Activated CD8-positive, alpha-beta T cell treated with anti-CD3 and anti-CD28 coated beads for 36 hours (primary cell): ENCODE data around the gene TYRO3. TPM values are rescaled to one million over a fixed set of nuclear protein-coding genes. Genes with fewer than 3 reads are reported as not detected.

Source experiments
- ATAC-seq: fragments of 200-7000 bp; cut with Tn5 transposase; one replicate; pipeline ENCODE4 v1.10.0; 2021; ENCODE audit warnings: mild to moderate bottlenecking, moderate library complexity
- CTCF ChIA-PET: fragments of 350-600 bp; sonication (Branson Sonifier 250); formaldehyde crosslinking; loops from one replicate; lab custom pipeline; 2021; ENCODE audit warnings: antibody characterized with exemption; lab: Charles Lee
- POLR2A ChIA-PET: fragments of 350-600 bp; sonication (Branson Sonifier 250); formaldehyde crosslinking; loops from one replicate; lab custom pipeline; 2021; ENCODE audit warnings: antibody characterized with exemption; lab: Charles Lee
- DNase-seq: peaks from one replicate; pipeline ENCODE4 v3.0.0-alpha.2; 2020
- H3K27ac Mint-ChIP-seq: one replicate; pipeline ENCODE4 v1.8.0; 2021; ENCODE audit warnings: mild to moderate bottlenecking, mixed read lengths
- H3K27me3 Mint-ChIP-seq: one replicate; pipeline ENCODE4 v1.8.0; 2021; ENCODE audit warnings: mixed read lengths
- H3K36me3 Mint-ChIP-seq: one replicate; pipeline ENCODE4 v1.8.0; 2021; ENCODE audit warnings: low read depth, mixed read lengths
- H3K4me1 Mint-ChIP-seq: one replicate; pipeline ENCODE4 v1.8.0; 2021; ENCODE audit warnings: low read depth, mixed read lengths
- H3K4me3 Mint-ChIP-seq: one replicate; pipeline ENCODE4 v1.8.0; 2021; ENCODE audit warnings: mild to moderate bottlenecking, moderate library complexity, mixed read lengths
- H3K9me3 Mint-ChIP-seq: one replicate; pipeline ENCODE4 v1.8.0; 2021; ENCODE audit warnings: mixed read lengths
- intact Hi-C: fragments of 100-400 bp; cut with micrococcal nuclease; formaldehyde crosslinking; loops from one replicate; pipeline ENCODE4 v1.10.0; 2022
- total RNA-seq, 2 experiments: library from RNA; stranded (reverse); gene quantifications; one replicate each; pipeline ENCODE4 v1.2.3, GENCODE V29; 2021
- TF ChIP-seq, protein P1 (sequence below): fragments of 200-600 bp; IDR thresholded peaks from one replicate; pipeline ENCODE4 v1.8.0; 2022; ENCODE audit warnings: antibody characterized with exemption, mild to moderate bottlenecking

Gene TYRO3
- total RNA-seq, 2 experiments from 2014 or later, result 0.67 to 1.3 TPM

DNA sequence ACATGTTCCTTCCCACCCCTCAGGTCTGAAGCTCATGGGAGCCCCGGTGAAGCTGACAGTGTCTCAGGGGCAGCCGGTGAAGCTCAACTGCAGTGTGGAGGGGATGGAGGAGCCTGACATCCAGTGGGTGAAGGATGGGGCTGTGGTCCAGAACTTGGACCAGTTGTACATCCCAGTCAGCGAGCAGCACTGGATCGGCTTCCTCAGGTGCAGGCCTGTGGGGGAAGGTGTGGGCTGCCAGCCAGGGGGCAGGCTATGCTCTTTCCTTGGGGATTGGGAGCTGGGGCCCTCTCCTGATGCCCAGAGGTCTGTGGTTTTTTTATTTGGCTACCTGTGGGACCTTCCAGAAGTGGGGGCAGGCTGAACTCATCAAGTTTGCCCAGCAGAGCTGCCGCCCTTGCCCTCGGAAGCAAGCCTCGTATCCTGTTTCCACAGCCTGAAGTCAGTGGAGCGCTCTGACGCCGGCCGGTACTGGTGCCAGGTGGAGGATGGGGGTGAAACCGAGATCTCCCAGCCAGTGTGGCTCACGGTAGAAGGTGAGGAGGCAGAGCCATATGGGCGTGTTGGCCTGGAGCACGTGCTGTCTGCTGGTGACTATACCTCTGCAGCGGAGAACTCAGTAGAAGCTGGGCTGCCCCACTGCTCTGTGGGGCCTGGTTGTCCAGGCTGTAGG, 2.2 kb downstream of the TYRO3 start:
- Mint-ChIP-seq H3K27me3 (peaks cover 14% of the 10 kb centered on the region), H3K27ac (no peak overlapping the region), H3K4me1 (peaks cover 14% of the 10 kb centered on the region), H3K4me3 (no peak overlapping the region), H3K9me3 (no peaks in the 10 kb centered on the region), H3K36me3 (no peaks in the 10 kb centered on the region)
- intact Hi-C loops, result no loop called here
- CTCF ChIA-PET, result interaction anchor here (0.5 to 1.6 kb wide), 2 partner anchors 42 to 1746 kb away, joined by 3 to 5 read pairs; no protein-coding TSS in a partner anchor
- no peak for DNase-seq
- POLR2A ChIA-PET, result no interaction called here
- TF ChIP-seq, protein P1, sequence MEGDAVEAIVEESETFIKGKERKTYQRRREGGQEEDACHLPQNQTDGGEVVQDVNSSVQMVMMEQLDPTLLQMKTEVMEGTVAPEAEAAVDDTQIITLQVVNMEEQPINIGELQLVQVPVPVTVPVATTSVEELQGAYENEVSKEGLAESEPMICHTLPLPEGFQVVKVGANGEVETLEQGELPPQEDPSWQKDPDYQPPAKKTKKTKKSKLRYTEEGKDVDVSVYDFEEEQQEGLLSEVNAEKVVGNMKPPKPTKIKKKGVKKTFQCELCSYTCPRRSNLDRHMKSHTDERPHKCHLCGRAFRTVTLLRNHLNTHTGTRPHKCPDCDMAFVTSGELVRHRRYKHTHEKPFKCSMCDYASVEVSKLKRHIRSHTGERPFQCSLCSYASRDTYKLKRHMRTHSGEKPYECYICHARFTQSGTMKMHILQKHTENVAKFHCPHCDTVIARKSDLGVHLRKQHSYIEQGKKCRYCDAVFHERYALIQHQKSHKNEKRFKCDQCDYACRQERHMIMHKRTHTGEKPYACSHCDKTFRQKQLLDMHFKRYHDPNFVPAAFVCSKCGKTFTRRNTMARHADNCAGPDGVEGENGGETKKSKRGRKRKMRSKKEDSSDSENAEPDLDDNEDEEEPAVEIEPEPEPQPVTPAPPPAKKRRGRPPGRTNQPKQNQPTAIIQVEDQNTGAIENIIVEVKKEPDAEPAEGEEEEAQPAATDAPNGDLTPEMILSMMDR, result no peak
- no peak for ATAC-seq

DNA sequence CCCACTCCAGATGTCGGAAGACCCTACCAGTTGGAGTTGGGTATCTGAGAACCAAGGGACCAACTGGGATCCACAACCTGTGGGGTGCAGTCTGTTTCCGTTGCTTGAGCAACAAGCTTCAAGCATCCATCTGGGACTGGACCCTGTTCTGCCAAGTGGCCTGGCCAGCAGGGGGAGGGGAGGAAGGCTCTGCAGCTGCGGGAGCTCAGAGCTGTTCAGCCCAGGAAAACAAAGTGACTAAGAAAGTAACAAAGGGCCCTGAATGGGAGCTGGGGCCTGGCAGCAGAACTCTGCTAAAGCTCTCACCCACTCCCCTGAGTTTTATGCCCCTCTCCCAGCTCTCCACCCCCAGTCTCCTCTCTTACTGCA, 2.7 kb downstream of the TYRO3 start:
- ChIA-PET CTCF (interaction anchor here (1.6 kb wide), 1 partner anchor 42 kb away, joined by 5 read pairs; no protein-coding TSS in a partner anchor), POLR2A (no interaction called here)
- no peak overlapping the region for H3K27ac Mint-ChIP-seq
- peaks cover 14% of the 10 kb centered on the region for H3K4me1 Mint-ChIP-seq
- no peak overlapping the region for H3K4me3 Mint-ChIP-seq
- intact Hi-C loops, result no loop called here
- H3K27me3 Mint-ChIP-seq, result peaks cover 14% of the 10 kb centered on the region
- TF ChIP-seq, protein P1, result no peak
- DNase-seq (no peak), ATAC-seq (no peak)
- H3K9me3 Mint-ChIP-seq, result no peaks in the 10 kb centered on the region
- no peaks in the 10 kb centered on the region for H3K36me3 Mint-ChIP-seq

DNA sequence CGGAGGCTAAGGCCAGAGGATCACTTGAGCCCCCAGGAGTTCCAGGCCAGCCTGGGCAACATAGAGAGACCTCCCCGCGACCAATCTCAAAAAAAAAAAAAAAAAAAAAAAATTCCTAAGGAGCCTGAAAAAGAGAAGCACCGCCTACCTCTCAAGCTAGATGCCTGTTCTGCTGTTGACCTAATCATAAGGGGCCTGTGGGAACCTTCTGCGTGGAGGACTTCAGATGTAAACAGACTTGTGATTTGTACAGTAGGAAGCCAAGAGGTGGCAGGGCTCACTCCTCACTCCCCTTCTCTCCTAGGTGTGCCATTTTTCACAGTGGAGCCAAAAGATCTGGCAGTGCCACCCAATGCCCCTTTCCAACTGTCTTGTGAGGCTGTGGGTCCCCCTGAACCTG, 3.2 kb downstream of the TYRO3 start:
- ChIA-PET POLR2A (no interaction called here), CTCF (interaction anchor here (1.6 kb wide), 1 partner anchor 41 kb away, joined by 5 read pairs; no protein-coding TSS in a partner anchor)
- Mint-ChIP-seq H3K36me3 (no peaks in the 10 kb centered on the region), H3K27ac (no peak overlapping the region), H3K27me3 (peaks cover 14% of the 10 kb centered on the region), H3K9me3 (no peaks in the 10 kb centered on the region), H3K4me3 (no peak overlapping the region), H3K4me1 (peaks cover 14% of the 10 kb centered on the region)
- DNase-seq, result no peak
- intact Hi-C loops, result no loop called here
- ATAC-seq, result no peak
- TF ChIP-seq, protein P1, result no peak

DNA sequence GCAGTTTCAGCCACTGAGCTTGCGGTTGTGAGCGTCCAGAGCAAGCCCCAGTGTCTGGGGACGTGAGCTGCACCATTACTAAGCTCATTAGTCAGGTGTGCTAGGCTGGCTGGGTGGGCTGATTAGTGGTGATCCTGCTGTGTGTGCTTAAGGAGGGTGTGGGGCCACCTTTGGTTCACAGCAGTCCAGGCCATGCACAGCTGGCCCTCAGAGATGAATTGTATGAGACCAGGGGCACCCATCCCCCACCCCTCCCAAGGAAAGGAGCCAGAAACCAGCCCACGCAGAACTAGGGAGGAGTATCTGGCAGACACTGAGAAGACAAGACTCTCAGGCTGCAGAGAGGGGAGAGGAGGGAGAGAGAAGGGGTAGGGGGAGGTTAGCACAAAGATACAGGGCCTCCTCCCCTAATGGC, 3.8 kb downstream of the TYRO3 start:
- POLR2A ChIA-PET, result no interaction called here
- no peak for ATAC-seq

More for the DNA sequence above, 3.8 kb downstream of the TYRO3 start:
- H3K9me3 Mint-ChIP-seq, result no peaks in the 10 kb centered on the region
- peaks cover 11% of the 10 kb centered on the region for H3K4me1 Mint-ChIP-seq
- peaks cover 14% of the 10 kb centered on the region for H3K27me3 Mint-ChIP-seq
- intact Hi-C loops, result no loop called here
- DNase-seq, result no peak
- TF ChIP-seq, protein P1, result no peak
- no peak overlapping the region for H3K4me3 Mint-ChIP-seq
- H3K36me3 Mint-ChIP-seq, result no peaks in the 10 kb centered on the region
- H3K27ac Mint-ChIP-seq, result no peak overlapping the region
- CTCF ChIA-PET, result interaction anchor here (1.6 kb wide), 1 partner anchor 41 kb away, joined by 5 read pairs; no protein-coding TSS in a partner anchor
